Breast epithelium (tissue), 3 donors: ENCODE results near the gene NECAB3.

ENCODE experiments used
- CTCF ChIP-seq, 3 donors: fragments of 450-650 bp; IDR thresholded peaks; one replicate each; pipeline ENCODE4 v1.5.1; 2016 to 2017; ENCODE audit warnings: antibody characterized with exemption in 3 of 3, mild to moderate bottlenecking in 3 of 3, moderate library complexity in 3 of 3
- POLR2A ChIP-seq: fragments of 450-650 bp; IDR thresholded peaks from one replicate; pipeline ENCODE4 v1.6.1; 2016; ENCODE audit warnings: antibody characterized with exemption, mild to moderate bottlenecking, moderate library complexity
- POLR2AphosphoS5 ChIP-seq, 3 donors: sonication (generic); formaldehyde crosslinking; IDR thresholded peaks; one replicate each; pipeline ENCODE4 v1.6.1; 2017; ENCODE audit warnings: antibody characterized with exemption in 3 of 3

- no peak for TF ChIP-seq POLR2AphosphoS5 (IDR thresholded peaks at IDR 0.05)
- no peak for TF ChIP-seq CTCF (IDR thresholded peaks at IDR 0.05)
- no peak for TF ChIP-seq POLR2A
Measured at GRCh38 chr20:33701629-33702450, 27.6 kb upstream of the NECAB3 start.
